CD4-positive, alpha-beta T cell treated with Interleukin-10 for 1 hour (primary cell): ENCODE results near the gene C9orf50.

ENCODE experiments used
- DNase-seq: peaks from one replicate; pipeline ENCODE4 v3.0.0-alpha.2; 2020

The C9orf50 gene

GRCh38 chr9:129629251-129629820 is 8.4 kb upstream of the C9orf50 start:
- no peak for DNase-seq

GRCh38 chr9:129628709-129629108 is 7.8 kb upstream of the C9orf50 start:
- no peak for DNase-seq

- DNase-seq, result no peak
Measured at GRCh38 chr9:129627556-129628440, 6.9 kb upstream of the C9orf50 start.

GRCh38 chr9:129626625-129627284 is 5.9 kb upstream of the C9orf50 start:
- peak; percentile 45 for DNase-seq

- DNase-seq, result peak; percentile 93
Measured at GRCh38 chr9:129626079-129626624, 5.3 kb upstream of the C9orf50 start, which contains the start of gene NTMT1. TSS of gene NTMT1 (plus strand) at chr9:129626163. CDS start at chr9:129632704, 6,541 bp downstream.

GRCh38 chr9:129624947-129625346 is 4.0 kb upstream of the C9orf50 start:
- DNase-seq, result peak; percentile 47

- DNase-seq, result peak; percentile 76
Measured at GRCh38 chr9:129624168-129624759, 3.4 kb upstream of the C9orf50 start.

- no peak for DNase-seq
Measured at GRCh38 chr9:129623331-129623730, 2.4 kb upstream of the C9orf50 start.

GRCh38 chr9:129619787-129620668 is 873 bp downstream of the C9orf50 start:
- no peak for DNase-seq

GRCh38 chr9:129617167-129617566 is 3.7 kb downstream of the C9orf50 start:
- no peak for DNase-seq

GRCh38 chr9:129615407-129616285 is 5.3 kb downstream of the C9orf50 start:
- DNase-seq, result no peak

GRCh38 chr9:129614932-129615331 is 6.0 kb downstream of the C9orf50 start:
- no peak for DNase-seq

GRCh38 chr9:129613520-129614175 is 7.3 kb downstream of the C9orf50 start:
- DNase-seq, result no peak

- no peak for DNase-seq
Measured at GRCh38 chr9:129612815-129613519, 7.9 kb downstream of the C9orf50 start.

GRCh38 chr9:129612123-129612522 is 8.8 kb downstream of the C9orf50 start:
- no peak for DNase-seq

- DNase-seq, result no peak
Measured at GRCh38 chr9:129611307-129611800, 9.5 kb downstream of the C9orf50 start.

GRCh38 chr9:129610473-129611306 is 10.2 kb downstream of the C9orf50 start:
- DNase-seq, result peak; percentile 74

- no peak for DNase-seq
Measured at GRCh38 chr9:129610213-129610472, 10.8 kb downstream of the C9orf50 start.
